HEK293 (cell line): ENCODE measurements around the gene ADAMTS2.

ENCODE experiments used
- CTCF ChIA-PET: fragments of 350-600 bp; formaldehyde crosslinking; extraction: SDS; loops from one replicate; lab custom pipeline; 2021; ENCODE audit warnings: antibody characterized with exemption; lab: Yijun Ruan, JAX
- POLR2A ChIA-PET: fragments of 300-600 bp; formaldehyde crosslinking; extraction: SDS; loops from one replicate; lab custom pipeline; 2020; ENCODE audit warnings: antibody characterized with exemption, inconsistent platforms; lab: Yijun Ruan, JAX
- H3K27ac ChIP-seq: fragments of 200-500 bp; sonication (Bioruptor generic); 2 replicates; pipeline ENCODE4 v1.5.1; 2014; ENCODE audit warnings: low read depth, low read length, control low read depth, inconsistent platforms; ENCODE audit errors: extremely low read depth
- H3K36me3 ChIP-seq, 2 experiments: fragments of 200-500 bp in 1 of 2; sonication (Bioruptor generic) in 1 of 2; 1 replicate in 1 of 2; 2 replicates in 1 of 2; pipeline ENCODE4 v1.5.1; 2014 to 2017; ENCODE audit warnings: inconsistent platforms in 2 of 2, low read length in 2 of 2; ENCODE audit not compliant: control insufficient read depth in 2 of 2, insufficient read depth in 1 of 2
- H3K4me1 ChIP-seq: fragments of 200-500 bp; sonication (Bioruptor generic); 2 replicates; pipeline ENCODE4 v1.5.1; 2014; ENCODE audit warnings: mild to moderate bottlenecking, low read length, inconsistent platforms; ENCODE audit not compliant: control insufficient read depth, insufficient read depth
- H3K4me3 ChIP-seq: 2 replicates; pipeline ENCODE4 v1.5.1; 2011; ENCODE audit warnings: low read depth, mild to moderate bottlenecking, control low read depth, low read length, moderate library complexity
- H3K9me3 ChIP-seq: fragments of 200-500 bp; sonication (Bioruptor generic); 2 replicates; pipeline ENCODE4 v1.5.1; 2014; ENCODE audit warnings: low read depth, low read length, inconsistent platforms; ENCODE audit not compliant: control insufficient read depth, insufficient read depth
- GLI2 ChIP-seq: fragments of 450-650 bp; formaldehyde crosslinking; IDR thresholded peaks from 2 replicates; pipeline ENCODE4; 2017; ENCODE audit warnings: missing biosample characterization, missing genetic modification characterization, low read depth, borderline replicate concordance
- PRDM1 ChIP-seq: fragments of 450-650 bp; formaldehyde crosslinking; IDR thresholded peaks from 2 replicates; pipeline ENCODE4; 2016; ENCODE audit warnings: missing biosample characterization, missing genetic modification characterization
- REPIN1 ChIP-seq: fragments of 450-650 bp; formaldehyde crosslinking; IDR thresholded peaks from 2 replicates; pipeline ENCODE4 v1.5.1; 2017; ENCODE audit warnings: missing biosample characterization, missing genetic modification characterization, low read depth
- SALL2 ChIP-seq: fragments of 450-650 bp; formaldehyde crosslinking; IDR thresholded peaks from 2 replicates; pipeline ENCODE4 v1.5.0; 2017; ENCODE audit warnings: missing biosample characterization, mild to moderate bottlenecking, missing genetic modification characterization, borderline replicate concordance
- SCRT1 ChIP-seq: fragments of 450-650 bp; formaldehyde crosslinking; IDR thresholded peaks from 2 replicates; pipeline ENCODE4 v1.5.1; 2016; ENCODE audit warnings: missing biosample characterization, missing genetic modification characterization, borderline replicate concordance
- SETDB1 ChIP-seq: IDR thresholded peaks from one replicate; pipeline ENCODE4 v1.6.1; 2017; ENCODE audit warnings: mild to moderate bottlenecking, low read length, moderate library complexity, mixed read lengths; ENCODE audit not compliant: insufficient read length
- TCF7L2 ChIP-seq: IDR thresholded peaks from 2 replicates; pipeline ENCODE4 v1.6.1; 2011; ENCODE audit warnings: low read depth, mild to moderate bottlenecking, inconsistent platforms, low read length, moderate library complexity, borderline replicate concordance
- ZNF133 ChIP-seq: fragments of 450-650 bp; formaldehyde crosslinking; IDR thresholded peaks from 2 replicates; pipeline ENCODE4 v1.5.1; 2016; ENCODE audit warnings: missing biosample characterization, missing genetic modification characterization
- ZNF138 ChIP-seq: fragments of 450-650 bp; formaldehyde crosslinking; IDR thresholded peaks from 2 replicates; pipeline ENCODE4 v1.5.1; 2016; ENCODE audit warnings: missing biosample characterization, missing genetic modification characterization, borderline replicate concordance
- ZNF169 ChIP-seq: fragments of 450-650 bp; formaldehyde crosslinking; IDR thresholded peaks from 2 replicates; pipeline ENCODE4 v1.5.1; 2016; ENCODE audit warnings: missing biosample characterization, missing genetic modification characterization
- ZNF174 ChIP-seq: fragments of 450-650 bp; formaldehyde crosslinking; IDR thresholded peaks from 2 replicates; pipeline ENCODE4 v1.5.0; 2017; ENCODE audit warnings: missing biosample characterization, mild to moderate bottlenecking, missing genetic modification characterization
- ZNF266 ChIP-seq: fragments of 450-650 bp; formaldehyde crosslinking; IDR thresholded peaks from 2 replicates; pipeline ENCODE4 v1.5.1; 2016; ENCODE audit warnings: missing biosample characterization, missing genetic modification characterization, low read depth
- ZNF530 ChIP-seq: fragments of 450-650 bp; formaldehyde crosslinking; IDR thresholded peaks from 2 replicates; pipeline ENCODE4 v1.5.1; 2016; ENCODE audit warnings: low read depth, missing biosample characterization, missing genetic modification characterization
- ZNF544 ChIP-seq: fragments of 450-650 bp; formaldehyde crosslinking; IDR thresholded peaks from 2 replicates; pipeline ENCODE4 v1.5.0; 2017; ENCODE audit warnings: missing biosample characterization, missing genetic modification characterization
- ZNF555 ChIP-seq: fragments of 450-650 bp; formaldehyde crosslinking; conservative IDR thresholded peaks from 2 replicates; pipeline ENCODE4 v1.5.1; 2017; ENCODE audit warnings: missing biosample characterization, mild to moderate bottlenecking, missing genetic modification characterization, inconsistent platforms
- TF ChIP-seq, protein P1 (sequence below): fragments of 450-650 bp; formaldehyde crosslinking; IDR thresholded peaks from 2 replicates; pipeline ENCODE4 v1.5.1; 2016; ENCODE audit warnings: missing biosample characterization, missing genetic modification characterization
- TF ChIP-seq, protein P2 (sequence below): fragments of 450-650 bp; formaldehyde crosslinking; IDR thresholded peaks from 2 replicates; pipeline ENCODE4 v1.5.1; 2016; ENCODE audit warnings: missing biosample characterization, missing genetic modification characterization
- TF ChIP-seq, protein P3 (sequence below): fragments of 450-650 bp; formaldehyde crosslinking; IDR thresholded peaks from 2 replicates; pipeline ENCODE4; 2016; ENCODE audit warnings: missing biosample characterization, missing genetic modification characterization
- TF ChIP-seq, protein P4 (sequence below): fragments of 450-650 bp; formaldehyde crosslinking; IDR thresholded peaks from 2 replicates; pipeline ENCODE4 v1.5.1; 2016; ENCODE audit warnings: missing biosample characterization, missing genetic modification characterization, low read depth

ADAMTS2 gene

DNA sequence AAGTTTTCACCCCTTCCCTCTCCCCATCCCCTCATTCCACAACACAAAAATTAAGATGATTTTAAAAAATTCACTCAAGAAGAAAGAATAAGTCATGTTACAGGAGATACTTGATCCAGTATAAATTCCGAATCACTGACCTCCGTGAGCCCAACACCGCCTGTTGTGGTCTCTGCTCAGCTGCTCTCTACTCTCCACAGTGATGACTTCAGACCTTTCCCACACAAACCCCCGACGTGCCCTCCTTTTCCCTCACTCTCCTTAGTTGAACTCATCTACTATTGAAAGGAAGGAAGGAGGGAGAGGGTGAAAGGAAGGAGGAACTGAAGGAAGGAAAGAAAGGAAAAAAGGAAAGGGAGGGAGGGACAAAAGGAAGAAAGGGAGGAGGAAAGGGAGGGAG lies 230.0 kb downstream of the ADAMTS2 start:
- ChIA-PET POLR2A (no interaction called here), CTCF (no interaction called here)
- TF ChIP-seq, protein P1, sequence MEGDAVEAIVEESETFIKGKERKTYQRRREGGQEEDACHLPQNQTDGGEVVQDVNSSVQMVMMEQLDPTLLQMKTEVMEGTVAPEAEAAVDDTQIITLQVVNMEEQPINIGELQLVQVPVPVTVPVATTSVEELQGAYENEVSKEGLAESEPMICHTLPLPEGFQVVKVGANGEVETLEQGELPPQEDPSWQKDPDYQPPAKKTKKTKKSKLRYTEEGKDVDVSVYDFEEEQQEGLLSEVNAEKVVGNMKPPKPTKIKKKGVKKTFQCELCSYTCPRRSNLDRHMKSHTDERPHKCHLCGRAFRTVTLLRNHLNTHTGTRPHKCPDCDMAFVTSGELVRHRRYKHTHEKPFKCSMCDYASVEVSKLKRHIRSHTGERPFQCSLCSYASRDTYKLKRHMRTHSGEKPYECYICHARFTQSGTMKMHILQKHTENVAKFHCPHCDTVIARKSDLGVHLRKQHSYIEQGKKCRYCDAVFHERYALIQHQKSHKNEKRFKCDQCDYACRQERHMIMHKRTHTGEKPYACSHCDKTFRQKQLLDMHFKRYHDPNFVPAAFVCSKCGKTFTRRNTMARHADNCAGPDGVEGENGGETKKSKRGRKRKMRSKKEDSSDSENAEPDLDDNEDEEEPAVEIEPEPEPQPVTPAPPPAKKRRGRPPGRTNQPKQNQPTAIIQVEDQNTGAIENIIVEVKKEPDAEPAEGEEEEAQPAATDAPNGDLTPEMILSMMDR (tag by site-specific recombination), result no peak
- peak; percentile 74 for TF ChIP-seq PRDM1
- no peak for TF ChIP-seq ZNF133
- Histone ChIP-seq H3K4me1 (no peaks in the 10 kb centered on the region), H3K36me3 (no peaks in the 10 kb centered on the region), H3K4me3 (no peak overlapping the region), H3K27ac (no peak overlapping the region), H3K9me3 (no peaks in the 10 kb centered on the region)

DNA sequence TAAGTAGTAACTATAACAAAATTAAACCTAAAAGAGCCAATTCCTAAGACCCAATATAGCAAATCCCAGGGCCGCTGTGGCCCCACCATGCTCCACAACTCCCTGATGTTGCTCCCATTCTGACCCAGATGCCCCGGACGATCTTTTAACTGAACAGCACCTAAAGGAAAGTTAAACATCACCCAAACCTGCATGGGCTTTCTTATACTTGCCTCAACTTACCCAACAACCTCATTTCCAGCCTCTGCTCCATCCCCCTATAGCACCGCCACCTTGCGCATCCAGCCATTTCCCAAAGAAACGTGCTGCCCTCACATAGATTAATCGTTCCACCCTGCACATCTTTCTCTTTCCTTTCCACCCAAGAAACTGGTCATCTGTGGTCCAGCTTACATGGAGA lies 230.5 kb downstream of the ADAMTS2 start:
- H3K27ac ChIP-seq, result no peak overlapping the region
- POLR2A ChIA-PET, result no interaction called here
- H3K4me3 ChIP-seq, result no peak overlapping the region
- no peaks in the 10 kb centered on the region for H3K4me1 ChIP-seq
- CTCF ChIA-PET, result no interaction called here
- no peak for TF ChIP-seq ZNF169 (tag by site-specific recombination)
- TF ChIP-seq SALL2 (tag by site-specific recombination), result no peak
- TF ChIP-seq, protein P2, sequence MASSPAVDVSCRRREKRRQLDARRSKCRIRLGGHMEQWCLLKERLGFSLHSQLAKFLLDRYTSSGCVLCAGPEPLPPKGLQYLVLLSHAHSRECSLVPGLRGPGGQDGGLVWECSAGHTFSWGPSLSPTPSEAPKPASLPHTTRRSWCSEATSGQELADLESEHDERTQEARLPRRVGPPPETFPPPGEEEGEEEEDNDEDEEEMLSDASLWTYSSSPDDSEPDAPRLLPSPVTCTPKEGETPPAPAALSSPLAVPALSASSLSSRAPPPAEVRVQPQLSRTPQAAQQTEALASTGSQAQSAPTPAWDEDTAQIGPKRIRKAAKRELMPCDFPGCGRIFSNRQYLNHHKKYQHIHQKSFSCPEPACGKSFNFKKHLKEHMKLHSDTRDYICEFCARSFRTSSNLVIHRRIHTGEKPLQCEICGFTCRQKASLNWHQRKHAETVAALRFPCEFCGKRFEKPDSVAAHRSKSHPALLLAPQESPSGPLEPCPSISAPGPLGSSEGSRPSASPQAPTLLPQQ (tag by site-specific recombination), result no peak
- TF ChIP-seq ZNF544, result no peak
- TF ChIP-seq, protein P3, sequence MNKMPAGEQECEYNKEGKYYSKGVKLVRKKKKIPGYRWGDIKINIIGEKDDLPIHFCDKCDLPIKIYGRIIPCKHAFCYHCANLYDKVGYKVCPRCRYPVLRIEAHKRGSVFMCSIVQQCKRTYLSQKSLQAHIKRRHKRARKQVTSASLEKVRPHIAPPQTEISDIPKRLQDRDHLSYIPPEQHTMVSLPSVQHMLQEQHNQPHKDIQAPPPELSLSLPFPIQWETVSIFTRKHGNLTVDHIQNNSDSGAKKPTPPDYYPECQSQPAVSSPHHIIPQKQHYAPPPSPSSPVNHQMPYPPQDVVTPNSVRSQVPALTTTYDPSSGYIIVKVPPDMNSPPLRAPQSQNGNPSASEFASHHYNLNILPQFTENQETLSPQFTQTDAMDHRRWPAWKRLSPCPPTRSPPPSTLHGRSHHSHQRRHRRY (tag by site-specific recombination), result no peak
- no peak for TF ChIP-seq ZNF555 (tag by site-specific recombination)
- TF ChIP-seq ZNF266 (tag by site-specific recombination), result no peak
- no peaks in the 10 kb centered on the region for H3K36me3 ChIP-seq
- H3K9me3 ChIP-seq, result no peaks in the 10 kb centered on the region

DNA sequence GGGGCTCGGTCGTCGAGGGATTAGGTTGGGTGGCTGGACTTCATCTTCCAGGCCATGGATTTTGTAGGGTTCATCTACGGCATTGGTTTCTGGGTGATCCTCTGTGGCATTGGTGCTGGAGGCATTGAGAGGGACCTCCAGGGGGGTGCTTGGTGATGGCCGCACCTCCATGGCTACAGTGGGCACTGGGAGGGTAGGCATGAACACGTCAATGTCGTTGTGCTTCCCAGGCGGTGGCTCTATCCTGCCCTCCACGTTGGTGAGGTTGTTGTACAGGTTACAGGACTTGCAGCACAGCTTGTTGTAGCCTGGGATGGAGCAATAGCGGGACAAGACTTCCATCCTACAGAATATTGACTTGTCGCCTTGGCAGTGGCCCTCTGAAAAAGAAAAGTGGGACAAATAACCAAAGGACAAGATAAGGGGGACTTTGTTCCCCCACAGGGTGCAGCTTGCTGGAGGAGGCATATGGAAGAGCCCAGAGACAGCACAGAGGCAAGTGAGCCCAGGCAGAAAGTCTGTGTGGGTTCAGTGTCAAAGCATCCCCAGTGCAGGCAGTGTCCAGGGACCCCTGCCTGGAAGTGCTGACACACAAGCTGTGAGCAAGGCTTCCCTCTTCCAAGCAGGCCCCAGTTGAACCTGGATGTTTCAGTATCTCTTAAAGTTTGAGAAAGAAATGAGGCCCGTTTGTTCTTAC lies 231.2 kb downstream of the ADAMTS2 start:
- ChIA-PET POLR2A (no interaction called here), CTCF (no interaction called here)
- H3K36me3 ChIP-seq, result no peaks in the 10 kb centered on the region
- no peak for TF ChIP-seq ZNF174 (tag by site-specific recombination)
- TF ChIP-seq, all 188 proteins: peak for 0
- no peaks in the 10 kb centered on the region for H3K9me3 ChIP-seq
- H3K4me3 ChIP-seq, result no peak overlapping the region
- H3K27ac ChIP-seq, result no peak overlapping the region
- no peaks in the 10 kb centered on the region for H3K4me1 ChIP-seq

DNA sequence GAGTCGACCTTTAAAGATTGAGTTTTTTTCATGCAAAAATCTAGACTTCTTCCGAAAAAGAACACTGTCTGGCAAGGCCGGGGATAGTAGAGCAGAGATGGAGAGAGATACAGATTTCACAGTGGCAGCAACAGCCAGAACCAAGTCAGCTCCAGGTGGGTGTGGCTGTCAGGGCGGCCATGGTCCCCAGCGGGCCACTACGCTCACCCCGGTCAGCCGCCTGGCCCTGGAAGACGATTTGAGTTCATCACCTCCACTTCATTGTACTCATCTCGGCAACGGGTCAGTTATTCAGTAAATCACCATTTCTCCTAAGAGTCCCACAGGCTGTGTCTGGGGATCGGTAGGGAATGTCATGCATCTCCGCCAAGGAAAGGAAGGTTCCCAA lies 232.1 kb downstream of the ADAMTS2 start:
- CTCF ChIA-PET, result no interaction called here
- Histone ChIP-seq H3K27ac (no peak overlapping the region), H3K4me3 (no peak overlapping the region), H3K4me1 (no peaks in the 10 kb centered on the region), H3K9me3 (no peaks in the 10 kb centered on the region), H3K36me3 (no peaks in the 10 kb centered on the region)
- POLR2A ChIA-PET, result no interaction called here
- TF ChIP-seq, protein P2 (tag by site-specific recombination), result no peak
- TF ChIP-seq, protein P4, sequence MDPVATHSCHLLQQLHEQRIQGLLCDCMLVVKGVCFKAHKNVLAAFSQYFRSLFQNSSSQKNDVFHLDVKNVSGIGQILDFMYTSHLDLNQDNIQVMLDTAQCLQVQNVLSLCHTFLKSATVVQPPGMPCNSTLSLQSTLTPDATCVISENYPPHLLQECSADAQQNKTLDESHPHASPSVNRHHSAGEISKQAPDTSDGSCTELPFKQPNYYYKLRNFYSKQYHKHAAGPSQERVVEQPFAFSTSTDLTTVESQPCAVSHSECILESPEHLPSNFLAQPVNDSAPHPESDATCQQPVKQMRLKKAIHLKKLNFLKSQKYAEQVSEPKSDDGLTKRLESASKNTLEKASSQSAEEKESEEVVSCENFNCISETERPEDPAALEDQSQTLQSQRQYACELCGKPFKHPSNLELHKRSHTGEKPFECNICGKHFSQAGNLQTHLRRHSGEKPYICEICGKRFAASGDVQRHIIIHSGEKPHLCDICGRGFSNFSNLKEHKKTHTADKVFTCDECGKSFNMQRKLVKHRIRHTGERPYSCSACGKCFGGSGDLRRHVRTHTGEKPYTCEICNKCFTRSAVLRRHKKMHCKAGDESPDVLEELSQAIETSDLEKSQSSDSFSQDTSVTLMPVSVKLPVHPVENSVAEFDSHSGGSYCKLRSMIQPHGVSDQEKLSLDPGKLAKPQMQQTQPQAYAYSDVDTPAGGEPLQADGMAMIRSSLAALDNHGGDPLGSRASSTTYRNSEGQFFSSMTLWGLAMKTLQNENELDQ (tag by site-specific recombination), result no peak
- TF ChIP-seq SCRT1 (no peak), ZNF133 (no peak), ZNF138 (tag by site-specific recombination) (no peak), ZNF530 (tag by site-specific recombination) (no peak), REPIN1 (no peak), TCF7L2 (no peak), SETDB1 (no peak), GLI2 (tag by site-specific recombination) (no peak)
